ENCODE measurements around the gene SLC17A9. TPM values are rescaled to one million over a fixed set of nuclear protein-coding genes. Genes with fewer than 3 reads are reported as not detected.

The SLC17A9 gene
- total RNA-seq, 1 experiment from 2014 or later, result not detected

GRCh38 chr20:62980970-62981369 lies 28.5 kb downstream of the SLC17A9 start:
- DNase-seq (ENCODE audit: low read depth), result no peak

GRCh38 chr20:62982124-62983075 lies 29.9 kb downstream of the SLC17A9 start:
- DNase-seq (ENCODE audit: low read depth), result no peak

- DNase-seq (ENCODE audit: low read depth), result no peak
These were observed 30.7 kb downstream of the SLC17A9 start for GRCh38 chr20:62983210-62983609.

DNA sequence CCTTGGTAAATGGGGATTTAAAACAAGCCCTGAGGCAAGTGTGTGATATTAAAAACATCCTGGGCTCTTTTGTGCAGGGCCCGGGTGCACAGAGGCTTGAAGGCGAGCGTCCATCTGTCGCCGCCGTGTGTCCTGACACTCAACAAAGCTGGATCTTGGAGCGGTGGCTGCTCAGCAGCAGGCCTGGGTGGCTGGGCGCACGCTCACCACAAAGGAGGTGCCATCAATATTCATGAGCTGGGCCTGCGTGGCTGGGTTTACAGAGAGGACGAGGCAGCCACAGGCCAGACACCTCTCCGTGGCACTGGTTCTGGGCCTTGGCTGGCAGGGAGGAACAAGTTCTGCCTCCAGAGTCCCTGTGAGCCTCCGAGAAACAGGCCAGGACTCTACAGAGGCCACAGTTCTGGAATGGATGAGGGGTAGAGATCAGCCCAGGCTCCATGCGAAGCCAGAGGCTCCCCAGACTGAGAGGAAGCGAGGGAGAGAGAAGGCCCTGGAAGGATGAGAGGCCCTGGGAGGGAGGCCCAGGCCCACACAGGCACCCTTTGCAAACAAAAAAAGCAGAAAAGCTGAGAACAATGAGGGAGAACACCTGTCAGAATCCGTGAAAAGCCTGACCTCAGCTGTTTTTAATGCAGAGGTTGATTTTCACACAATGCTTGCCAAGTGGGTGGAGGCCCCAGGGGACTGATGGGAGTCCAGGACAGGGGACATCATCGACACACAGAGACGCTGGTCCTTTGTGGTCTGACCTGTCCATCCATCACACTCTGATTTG lies 32.3 kb downstream of the SLC17A9 start:
- DNase-seq (ENCODE audit: low read depth), result no peak

DNA sequence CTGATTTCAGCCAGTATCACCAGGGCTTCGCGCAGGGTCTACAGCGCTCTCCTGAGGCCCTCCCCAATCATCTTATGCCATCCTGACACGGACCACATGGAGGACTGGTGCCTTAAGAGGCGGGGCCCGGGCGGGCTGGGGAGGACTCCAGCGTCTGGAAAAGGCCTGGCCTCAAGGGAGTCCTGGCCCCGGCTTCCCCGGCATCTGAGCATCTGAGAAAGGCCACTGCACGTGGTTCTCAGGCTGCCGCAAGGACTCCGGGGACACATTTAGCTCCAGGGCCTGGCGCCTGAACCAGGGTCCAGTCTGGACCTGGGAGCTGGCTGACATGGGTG lies 32.9 kb downstream of the SLC17A9 start:
- DNase-seq (ENCODE audit: low read depth), result no peak

DNA sequence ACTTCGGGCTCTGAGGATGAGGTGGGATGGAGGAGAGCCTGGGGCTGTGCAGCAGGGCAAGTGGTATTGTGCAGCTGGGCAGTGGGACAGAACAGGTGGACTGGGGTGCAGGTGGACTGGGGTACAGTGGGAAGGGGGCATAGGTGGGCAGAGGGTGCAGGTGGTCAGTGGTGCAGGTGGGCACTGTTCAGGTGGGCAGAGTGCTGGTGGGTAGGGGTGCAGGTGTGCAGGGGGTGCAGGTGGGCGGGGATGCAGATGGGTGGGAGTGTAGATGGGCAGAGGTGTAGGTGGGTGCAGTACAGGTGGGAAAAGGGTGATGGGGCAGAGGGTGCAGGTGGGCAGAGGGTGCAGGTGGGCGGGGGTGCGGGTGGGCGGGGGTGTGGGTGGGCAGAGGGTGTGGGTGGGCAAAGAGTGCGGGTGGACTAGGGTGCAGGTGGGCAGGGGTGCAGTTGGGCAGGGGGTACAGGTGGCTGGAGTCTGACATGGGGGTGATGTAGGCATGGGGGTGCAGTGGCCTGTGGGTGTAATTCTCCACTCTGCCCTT lies 33.8 kb downstream of the SLC17A9 start:
- DNase-seq (ENCODE audit: low read depth), result no peak

- no peak for DNase-seq (ENCODE audit: low read depth)
These were observed 34.6 kb downstream of the SLC17A9 start for GRCh38 chr20:62987114-62987513.

DNA sequence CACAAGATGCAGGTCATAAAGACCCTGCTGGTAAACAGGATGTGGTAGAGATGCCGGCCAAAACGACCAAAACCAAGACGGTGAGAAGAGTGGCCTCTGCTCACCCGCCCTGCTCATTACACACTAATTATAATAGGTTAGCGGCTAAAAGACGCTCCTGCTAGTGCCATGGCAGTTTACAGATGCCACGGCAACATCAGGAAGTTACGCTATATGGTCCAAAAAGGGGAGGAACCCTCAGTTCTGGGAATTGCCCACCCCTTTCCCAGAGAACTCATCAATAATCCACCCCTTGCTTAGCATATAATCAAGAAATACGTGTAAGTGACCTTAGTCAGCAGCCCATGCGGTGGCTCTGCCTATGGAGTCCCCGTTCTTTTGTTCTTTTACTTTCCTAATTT lies 36.7 kb downstream of the SLC17A9 start:
- no peak for DNase-seq (ENCODE audit: low read depth)

GRCh38 chr20:62990306-62990825 lies 37.9 kb downstream of the SLC17A9 start:
- DNase-seq (ENCODE audit: low read depth), result no peak

DNA sequence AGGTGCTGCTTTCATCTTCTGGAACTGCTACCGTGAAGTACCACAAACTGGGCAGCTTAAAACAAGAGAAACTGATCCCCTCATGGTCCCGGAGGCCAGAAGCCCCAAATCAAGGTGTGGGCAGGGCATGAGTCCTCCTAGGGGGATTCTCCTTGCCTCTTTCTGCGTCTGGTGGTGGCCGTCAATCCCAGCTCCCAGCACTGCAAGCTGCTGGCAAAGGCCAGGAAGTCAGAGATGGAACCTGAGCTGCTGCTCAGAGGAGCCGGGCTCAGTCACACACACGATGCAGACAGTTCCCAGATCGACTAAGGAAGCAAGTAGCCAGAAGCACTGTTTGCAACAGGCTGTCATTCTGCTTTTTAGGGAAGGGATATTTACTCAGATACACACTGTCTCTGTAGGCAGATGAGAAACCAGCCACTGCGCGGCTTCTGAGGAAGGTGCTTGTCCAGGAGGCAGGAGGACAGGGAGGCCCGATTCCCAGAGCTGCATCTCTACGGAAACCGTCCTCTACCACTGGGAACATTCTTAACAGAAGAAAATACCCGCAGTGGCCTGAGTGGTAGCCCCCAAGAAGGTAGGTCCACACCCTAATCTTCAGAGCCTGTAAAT lies 38.8 kb downstream of the SLC17A9 start:
- no peak for DNase-seq (ENCODE audit: low read depth)

- DNase-seq (ENCODE audit: low read depth), result no peak
These were observed 39.4 kb downstream of the SLC17A9 start for GRCh38 chr20:62991863-62992262.

GRCh38 chr20:62993856-62994494 lies 41.5 kb downstream of the SLC17A9 start:
- no peak for DNase-seq (ENCODE audit: low read depth)

DNA sequence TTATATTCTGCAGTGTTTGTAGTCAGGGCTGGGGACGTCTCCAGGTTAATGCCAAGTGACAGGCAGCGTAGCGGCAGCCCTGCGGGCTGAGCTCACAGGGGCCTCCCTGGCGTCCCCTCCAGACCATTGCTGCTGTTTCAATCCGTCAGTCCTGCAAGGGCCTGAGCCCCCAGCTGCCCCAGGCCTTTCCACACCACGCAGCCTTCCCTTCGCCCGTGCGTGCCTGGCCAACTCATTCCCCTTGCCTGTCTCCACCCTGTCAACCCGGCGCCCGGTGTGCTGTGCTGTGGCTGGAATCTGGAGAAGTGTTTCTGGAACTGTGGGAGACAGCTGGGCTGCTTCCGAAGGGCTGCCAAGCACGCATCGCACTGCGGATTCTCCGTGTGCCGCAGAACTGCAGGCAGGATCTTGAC lies 42.4 kb downstream of the SLC17A9 start:
- no peak for DNase-seq (ENCODE audit: low read depth)

DNA sequence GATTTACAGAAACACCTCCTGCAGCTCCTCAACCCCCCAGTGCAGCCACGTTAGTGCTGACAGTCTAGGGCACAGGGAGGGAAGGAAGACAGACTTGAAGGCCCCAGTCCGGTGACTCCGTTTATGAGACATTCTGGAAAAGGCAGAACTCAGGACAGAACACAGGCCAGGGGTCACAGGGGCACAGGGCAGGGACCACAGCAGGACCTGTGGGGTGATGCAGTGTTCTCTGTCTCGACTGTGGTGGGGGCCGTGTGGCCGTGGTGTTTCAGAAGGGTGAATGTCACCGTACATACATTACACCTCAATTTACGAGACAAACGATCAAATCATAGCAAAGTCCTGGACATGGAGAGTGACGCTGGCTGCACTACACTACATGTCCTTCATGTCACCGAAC lies 43.0 kb downstream of the SLC17A9 start:
- no peak for DNase-seq (ENCODE audit: low read depth)

- DNase-seq (ENCODE audit: low read depth), result no peak
These were observed 43.5 kb downstream of the SLC17A9 start for GRCh38 chr20:62995898-62996595.

DNA sequence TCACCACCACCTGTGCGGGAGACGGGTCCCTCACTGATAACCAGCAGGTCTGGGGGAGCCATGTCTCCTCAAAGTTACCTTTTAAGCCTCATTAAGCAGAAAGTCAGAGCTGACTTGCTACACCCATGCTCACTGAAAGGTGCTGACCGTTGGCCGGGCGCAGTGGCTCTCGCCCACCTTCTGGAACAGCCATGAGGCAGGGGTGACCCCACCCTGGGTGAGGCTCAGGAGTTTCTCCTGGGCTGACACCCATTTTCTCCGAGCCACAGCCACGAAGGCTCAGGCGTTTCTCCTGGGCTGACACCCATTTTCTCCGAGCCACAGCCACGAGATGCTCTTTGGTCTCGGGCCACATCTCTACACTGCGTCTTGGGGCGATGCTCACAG lies 44.1 kb downstream of the SLC17A9 start:
- DNase-seq (ENCODE audit: low read depth), result no peak

DNA sequence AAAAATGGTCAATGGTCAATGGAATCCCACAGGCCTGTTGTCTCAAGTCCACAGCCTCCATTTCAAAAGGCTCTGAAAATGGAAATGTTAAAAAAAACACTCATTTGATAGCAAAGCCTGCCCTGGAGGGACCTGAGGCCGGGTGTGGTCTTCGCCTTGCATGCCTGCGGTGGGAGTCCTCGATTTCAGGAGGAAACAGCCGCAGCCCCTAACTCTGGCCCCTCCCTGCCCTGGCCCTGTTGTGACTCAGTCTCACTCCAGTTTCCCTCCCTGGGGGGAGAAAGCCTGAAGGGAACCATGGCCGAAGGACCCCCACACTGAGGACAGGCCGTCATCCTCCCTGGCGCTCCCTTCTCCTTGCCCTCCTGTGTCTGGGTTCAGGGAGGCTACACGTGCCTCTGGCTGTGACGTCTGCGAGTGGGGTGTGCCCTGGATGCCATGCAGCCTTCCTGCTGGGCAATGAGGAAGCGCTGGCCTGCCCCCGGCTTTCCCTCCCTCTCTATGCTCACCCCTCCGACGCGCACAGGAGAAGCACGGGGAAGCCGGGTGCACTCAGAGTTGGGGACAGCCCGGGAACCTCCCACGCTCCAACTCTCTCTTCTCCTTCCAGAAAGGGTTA lies 45.0 kb downstream of the SLC17A9 start:
- no peak for DNase-seq (ENCODE audit: low read depth)

DNA sequence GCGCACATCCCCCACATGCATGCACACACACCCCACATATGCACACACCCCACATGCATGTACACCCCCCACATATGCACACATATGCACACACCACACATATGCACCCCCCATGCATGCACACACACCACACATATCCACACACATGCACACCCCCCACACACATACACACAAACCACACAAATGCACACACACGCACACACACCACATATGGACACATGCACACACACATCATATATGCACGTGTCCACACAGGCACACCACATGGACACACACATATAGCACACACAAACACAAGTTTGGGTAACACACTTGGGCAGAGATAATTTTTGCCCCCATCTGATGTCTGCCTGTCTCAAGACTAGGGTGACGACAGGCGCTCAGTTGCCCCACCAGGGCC lies 45.9 kb downstream of the SLC17A9 start:
- no peak for DNase-seq (ENCODE audit: low read depth)

DNA sequence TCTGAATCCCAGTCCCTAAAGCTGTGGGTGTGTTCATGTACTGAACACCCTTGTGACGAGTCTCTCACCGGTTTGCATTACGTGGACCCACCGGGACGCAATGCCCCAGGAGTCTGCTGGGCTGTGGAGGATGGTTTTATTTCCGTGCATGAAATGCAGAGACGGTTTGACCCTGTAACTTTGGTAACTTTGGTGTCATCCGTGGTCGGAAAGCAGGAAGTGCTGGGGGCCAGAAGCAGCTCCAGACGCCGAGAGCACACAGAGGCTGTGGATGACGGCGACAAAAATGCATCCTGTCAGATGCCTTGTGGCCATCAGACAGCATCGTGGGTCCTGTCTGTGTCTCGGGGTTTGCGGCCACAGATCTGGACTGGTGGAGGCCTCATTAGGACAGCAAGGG lies 47.1 kb downstream of the SLC17A9 start:
- DNase-seq (ENCODE audit: low read depth), result no peak

GRCh38 chr20:63000036-63000435 lies 47.5 kb downstream of the SLC17A9 start:
- DNase-seq (ENCODE audit: low read depth), result no peak
